GM10847 (cell line): ENCODE measurements around the gene TMEM80.

ENCODE experiments used
- POLR2A ChIP-seq: IDR thresholded peaks from 2 replicates; pipeline ENCODE4 v1.6.1; 2011; ENCODE audit not compliant: insufficient read length; ENCODE audit errors: extremely low read depth

TMEM80 gene

DNA sequence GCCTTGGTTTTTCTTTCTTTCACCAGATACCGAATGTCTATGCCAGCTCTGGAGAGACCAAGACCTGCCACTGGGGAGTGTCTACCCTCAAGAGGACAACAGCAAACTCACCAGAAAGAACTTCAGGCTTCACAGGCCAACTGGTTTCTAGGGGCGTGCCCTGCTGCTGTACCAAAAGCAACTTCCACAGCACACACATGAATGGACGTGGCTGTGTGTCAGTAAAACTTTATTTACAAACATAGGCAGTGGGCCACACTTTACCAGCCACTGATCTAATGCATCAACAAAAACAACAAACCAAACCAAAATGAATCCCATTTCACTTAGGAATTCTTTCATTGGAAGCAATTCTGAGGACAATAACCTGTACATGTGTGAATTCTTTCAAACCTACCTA is 17.3 kb upstream of the TMEM80 start:
- no peak for TF ChIP-seq POLR2A

DNA sequence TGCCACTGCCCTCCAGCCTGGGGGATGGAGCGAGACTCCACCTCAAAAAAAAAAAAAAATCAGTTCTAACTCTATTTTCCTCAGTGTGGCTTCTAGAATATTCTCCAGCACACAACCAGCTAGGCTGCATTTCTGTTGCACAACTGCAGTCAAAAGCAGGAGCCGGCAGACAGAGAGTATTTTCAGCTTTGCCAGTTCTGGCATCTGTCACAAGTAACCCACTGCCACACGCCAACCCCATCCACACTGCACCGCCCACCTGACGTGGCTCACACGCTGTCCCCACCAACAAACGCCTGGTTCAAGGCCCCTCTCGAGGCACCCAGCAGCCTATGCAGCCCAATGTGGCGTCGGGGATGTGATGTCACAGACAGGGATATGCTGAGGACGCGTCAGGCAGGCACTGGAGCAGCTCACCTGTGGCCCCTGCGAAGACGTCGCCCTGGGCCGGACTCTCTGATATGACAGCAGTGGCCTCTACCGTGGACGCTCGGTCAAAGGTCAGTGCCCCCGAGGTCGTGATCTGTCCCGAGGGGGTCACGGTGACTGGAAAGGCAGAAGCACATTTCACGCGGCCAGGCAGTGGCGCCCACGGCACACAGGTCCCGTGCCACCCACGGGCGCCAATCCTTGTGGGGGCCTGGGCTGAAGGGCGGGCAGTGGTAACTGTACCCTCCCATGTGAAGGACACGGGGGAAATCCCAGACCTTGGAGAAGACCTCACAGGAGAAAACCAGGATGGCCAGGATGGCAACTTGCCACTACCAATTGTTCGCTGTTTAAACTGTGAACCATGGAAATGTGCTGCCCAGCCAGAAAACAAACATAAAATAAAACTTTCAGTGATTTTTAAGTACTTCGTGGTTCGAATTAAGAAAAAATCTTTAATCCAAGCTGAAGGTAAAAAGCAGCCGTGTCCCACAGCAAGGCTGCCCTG is 16.1 kb upstream of the TMEM80 start:
- TF ChIP-seq POLR2A: no peak

DNA sequence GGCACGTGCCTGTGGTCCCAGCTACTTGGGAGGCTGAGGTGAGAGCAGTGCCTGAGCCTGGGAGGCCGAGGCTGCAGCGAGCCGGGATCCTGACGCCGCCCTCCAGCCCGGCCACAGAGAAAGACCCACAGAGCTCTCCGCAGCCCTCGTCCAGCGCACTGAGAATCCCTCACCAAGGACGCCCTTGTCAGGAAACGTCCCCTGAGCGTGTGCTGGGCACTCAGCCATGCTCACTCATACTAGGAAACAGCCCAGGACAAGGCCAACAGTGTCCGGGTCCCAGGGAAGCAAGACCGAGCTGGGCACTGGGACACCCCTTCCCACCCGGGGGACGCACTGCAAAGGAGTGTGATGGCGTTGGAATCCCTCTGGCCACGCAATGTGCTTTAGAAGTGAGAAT is 15.1 kb upstream of the TMEM80 start:
- no peak for TF ChIP-seq POLR2A

DNA sequence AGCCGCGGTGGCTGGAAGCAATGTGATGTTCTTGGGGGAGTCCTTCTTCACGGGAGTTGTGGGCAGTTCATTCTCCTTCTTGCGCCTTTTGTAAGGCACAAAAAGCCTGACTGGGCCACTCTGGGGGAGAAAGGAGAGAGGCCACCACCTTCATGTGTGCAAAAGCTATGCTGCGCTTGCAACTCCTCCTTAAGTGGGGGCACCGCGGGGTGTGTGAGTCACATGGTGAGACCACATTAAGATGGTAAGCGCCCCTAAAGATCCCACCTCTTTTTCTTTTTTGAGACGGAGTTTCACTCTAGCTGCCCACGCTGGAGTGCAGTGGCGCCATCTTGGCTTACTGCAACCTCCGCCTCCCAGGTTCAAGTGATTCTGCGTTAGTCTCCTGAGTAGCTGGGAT is 14.6 kb upstream of the TMEM80 start:
- TF ChIP-seq POLR2A: no peak

DNA sequence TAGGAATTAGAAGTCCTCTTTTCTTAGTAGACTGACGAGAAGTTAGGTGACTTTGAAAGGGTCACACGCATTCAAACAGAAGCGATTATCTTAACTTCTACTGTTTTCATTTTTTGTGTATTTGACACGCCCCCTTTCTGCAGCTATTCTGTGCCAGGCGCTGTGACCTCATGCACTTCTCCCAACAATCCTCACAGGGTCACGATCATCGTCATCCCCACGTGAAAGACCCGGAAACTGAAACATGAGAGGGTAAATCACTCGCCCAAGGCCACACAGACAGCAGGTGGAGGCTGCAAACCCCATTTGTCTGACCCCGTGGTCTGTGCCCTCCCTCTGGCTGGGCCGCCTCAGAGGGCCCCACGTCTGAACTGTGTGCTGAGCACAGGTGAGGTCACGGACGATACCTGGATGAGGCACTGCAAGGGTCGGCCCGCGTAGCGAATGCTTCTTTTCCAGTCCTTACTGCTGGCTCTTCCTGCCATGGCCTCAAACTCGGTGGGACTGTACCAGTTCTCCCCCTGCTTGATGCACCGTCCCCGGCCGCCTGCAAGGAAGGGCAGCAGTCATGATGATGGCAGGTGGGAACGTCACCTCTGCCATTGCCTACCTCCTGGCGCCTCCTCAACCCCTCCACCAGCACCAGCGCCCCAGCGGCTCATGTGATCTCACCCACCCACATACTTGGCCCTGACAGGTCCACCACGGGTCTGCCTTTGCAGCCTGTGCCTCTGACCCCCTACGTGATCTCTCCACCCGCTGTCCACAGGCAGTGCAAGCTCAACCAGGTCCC is 9.0 kb upstream of the TMEM80 start:
- no peak for TF ChIP-seq POLR2A

DNA sequence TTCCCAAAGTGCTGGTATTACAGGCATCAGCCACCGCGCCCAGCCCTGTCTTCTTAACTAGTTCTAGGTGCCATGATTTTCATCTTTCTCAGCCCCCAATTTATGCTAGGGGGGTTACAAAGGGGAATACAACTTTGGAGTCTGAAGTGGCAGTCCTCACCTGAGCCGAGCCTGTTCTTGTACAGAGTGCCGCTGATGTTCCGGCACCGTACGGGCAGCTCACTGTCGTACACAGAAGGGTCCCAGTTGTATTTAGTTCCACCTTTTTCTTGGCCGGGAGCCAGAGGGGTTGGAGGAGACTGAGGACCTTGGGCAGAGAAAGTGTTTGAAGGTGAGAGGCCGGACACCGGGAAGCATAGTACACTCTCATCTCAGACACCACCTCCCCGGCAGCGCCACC is 7.9 kb upstream of the TMEM80 start:
- no peak for TF ChIP-seq POLR2A

DNA sequence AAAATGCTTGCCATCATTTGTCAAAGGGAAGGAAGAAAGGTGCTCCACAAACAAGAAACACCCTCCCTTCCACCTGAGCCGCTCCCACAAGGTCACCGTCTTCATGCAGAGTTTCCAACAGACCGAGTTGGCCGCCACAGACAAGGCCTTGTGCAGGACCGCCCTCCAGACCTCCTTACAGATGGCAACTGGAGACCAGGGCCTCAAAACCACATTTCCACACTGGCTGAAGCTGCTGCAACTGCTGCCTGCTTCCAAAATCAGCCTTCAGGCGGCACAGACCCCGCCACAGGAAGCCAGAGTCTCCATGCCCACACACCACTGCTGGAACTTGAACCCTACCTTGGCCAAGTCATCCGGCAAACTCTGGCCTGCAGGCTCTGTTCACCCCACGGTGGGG is 6.9 kb upstream of the TMEM80 start:
- TF ChIP-seq POLR2A: no peak

DNA sequence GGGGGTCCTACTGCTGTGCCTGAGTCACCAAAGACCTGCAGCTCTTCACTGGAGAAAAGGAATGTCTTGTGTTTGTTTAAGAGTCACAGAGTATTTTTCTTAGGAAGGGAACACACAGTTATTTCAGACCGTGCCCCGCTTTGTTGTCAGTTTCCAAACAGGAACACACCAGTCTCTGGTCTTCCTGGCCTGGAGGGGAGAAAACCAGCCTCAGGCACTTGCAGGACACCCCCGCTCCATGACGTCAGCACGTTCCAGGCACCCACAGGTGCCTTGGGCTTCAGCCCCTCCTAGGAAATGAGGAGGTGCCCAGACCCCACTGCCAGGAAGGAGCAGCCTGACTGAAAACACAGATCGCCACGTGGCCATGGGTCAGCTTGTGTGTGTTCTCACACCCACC is 6.0 kb upstream of the TMEM80 start:
- TF ChIP-seq POLR2A: no peak

DNA sequence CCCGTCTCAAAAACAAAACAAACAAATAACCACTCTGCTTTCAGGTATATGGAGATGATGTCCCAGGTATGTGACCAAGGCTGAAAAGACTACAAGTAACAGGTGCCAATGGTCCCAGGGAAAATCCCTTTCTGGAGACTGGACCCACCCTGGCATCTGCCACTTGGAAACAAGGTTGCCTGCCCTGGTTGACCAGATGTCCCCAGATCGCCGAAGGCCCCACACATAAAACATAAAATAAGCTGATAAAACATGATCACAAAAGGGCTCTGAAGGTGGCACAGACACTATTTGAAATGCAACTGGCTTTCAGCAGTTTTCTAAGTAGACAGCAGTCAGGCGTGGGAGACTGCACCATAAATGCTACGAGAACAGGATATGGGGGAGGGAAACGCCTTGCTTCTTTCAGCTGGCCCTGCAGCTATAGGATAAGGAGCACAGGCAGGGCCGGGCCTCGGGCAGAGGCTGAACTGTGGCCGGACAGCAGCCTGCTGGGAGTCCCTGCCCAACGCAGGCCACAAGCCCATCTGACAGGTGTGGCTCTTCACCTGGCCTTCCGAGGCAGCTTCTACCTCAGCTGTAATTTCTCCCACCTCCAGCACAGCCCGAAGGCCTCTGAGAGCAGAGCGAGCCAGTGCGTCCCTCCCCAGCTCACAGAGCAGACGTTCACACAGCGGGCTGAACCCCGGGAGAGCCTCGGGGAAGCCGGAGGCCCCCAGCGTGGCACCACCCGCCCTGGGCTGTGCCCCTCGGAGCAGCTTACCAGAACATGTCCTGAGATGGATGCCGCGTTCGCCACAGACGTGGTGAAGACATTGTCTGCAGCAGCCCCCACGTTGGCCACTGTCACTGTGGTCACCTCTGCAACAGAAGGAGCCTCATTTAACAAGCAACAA is 4.6 kb upstream of the TMEM80 start:
- no peak for TF ChIP-seq POLR2A

DNA sequence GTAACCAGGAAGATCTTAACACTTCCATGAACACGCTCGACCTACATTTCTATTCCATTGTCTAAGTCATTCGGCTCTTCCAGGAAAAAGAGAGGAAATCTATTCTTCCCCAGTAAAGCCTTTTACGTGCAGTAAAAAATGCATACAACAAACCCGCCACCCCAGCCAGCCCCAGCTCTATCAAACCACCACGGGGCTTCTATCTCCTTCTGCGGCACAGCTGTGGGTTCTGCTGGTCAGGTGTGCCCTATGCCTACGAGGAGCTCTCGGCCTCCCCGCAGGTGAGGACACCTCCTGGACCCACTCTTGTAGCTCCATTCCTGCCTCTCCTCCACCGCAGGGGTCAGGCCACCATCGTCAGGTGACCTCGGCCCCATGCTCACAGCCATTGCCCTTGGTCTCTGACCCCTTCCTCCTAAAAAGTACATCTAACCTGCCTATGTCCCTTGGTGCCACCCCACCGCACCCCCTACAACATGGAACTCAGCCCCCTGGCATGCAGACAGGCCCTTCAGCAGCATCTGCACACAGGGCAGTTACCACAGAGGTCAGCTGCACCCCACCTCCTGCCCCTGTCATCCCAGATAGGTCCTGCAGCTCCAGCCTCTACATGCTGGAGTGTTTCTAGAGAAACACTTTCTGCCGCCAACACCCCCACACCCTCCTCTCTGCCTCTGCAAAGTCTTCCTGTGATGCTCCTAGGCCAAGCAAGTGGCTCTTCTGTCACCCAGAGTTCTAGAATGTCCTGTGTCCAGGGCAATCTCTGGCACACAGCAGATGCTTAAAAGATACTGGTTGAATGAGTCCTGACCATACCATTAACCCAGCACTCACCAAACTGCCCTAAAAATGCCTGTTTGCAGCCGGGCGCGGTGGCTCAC is 3.7 kb upstream of the TMEM80 start:
- TF ChIP-seq POLR2A: no peak

DNA sequence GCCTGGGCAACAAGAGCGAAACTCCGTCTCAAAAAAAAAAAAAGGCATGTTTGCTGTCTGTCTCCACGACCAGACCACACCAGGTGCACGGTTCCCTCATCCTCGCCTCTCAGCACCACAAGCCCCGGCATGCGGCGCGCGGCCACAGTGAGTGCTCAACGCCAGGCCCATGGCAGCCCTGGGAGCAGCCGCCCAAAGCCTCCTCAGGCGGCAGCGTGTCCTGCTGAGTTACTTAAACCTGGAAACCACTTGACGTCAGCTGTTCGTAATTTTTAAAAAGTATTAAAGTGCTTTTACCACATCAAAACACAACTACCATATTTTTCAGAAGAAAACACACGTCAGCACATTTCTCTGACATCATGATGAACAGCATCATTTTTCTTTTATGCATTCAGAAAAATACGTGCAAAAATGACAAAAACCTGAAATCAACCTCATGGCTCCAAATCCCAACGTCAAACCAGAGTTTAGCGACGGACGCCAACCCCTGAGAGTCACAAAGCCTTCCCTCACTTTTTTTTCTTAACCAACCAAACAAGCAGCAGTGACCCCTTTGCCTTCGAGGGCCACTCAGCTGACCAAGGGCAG is 2.7 kb upstream of the TMEM80 start:
- TF ChIP-seq POLR2A: no peak

DNA sequence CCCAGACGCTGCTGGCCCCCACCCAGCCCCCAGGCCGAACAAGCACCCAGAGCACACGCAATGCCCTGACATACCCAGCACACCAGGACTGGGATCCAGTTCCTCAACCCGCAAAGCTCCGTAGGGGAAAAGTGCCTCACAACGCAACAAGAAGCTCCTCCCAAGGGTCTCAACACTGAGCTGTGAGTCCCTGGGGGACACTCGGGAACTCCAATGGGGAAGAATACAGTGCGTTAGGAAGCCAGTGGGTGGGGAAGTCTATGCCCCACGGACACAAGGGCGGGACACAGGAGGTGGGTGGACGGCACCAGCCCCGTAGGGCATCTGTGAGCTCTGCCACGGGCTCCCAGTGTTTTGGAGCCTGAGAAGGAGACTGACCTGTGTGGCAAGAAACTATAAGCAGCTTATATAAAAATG is 2.2 kb upstream of the TMEM80 start:
- TF ChIP-seq POLR2A: no peak

DNA sequence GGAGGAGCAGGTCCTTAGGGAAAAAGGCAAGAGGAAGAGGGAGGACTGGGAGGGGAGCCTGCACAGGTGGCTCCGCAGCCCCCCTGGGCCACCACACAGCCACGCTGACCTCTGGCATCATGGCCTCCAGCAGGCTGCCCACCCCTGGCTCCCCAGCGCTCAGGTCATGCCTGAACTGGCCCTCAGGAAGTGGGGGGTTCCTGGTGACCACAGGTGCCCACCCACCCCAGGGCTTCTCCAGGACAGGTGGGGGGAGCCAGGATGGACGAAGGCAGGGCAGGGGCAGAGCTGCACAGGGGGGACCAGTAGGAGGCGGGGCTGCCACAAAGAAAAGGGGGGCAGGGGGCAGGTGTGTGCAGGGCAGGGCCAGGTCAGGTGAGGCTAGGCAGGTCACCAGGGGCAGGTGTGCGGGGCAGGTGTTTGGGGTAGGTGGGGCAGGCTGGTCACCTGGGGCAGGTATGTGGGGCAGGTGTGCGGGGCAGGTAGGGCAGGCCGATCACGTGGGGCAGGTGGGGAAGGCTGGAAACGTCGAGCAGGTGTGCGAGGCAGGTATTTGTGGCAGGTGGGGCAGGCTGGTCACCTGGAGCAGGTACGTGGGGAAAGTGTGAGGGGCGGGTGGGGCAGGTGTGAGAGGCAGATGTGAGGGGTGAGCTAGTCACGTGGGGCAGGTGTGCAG is 1.6 kb upstream of the TMEM80 start:
- TF ChIP-seq POLR2A: no peak
